Gastrocnemius medialis (tissue), 4 donors: ENCODE results near the gene TSPAN9.

Experiments
- CTCF ChIP-seq, 5 experiments: fragments of 450-650 bp in 3 of 5; fragments of 200-600 bp in 2 of 5; sonication (generic) in 2 of 5; IDR thresholded peaks in 4 of 5; conservative IDR thresholded peaks in 1 of 5; 1 replicate in 4 of 5; 2 replicates in 1 of 5; pipeline ENCODE4 v1.5.1; 2016 to 2019; ENCODE audit warnings: antibody characterized with exemption in 5 of 5, mild to moderate bottlenecking in 3 of 5, moderate library complexity in 3 of 5
- POLR2A ChIP-seq, 2 donors: fragments of 450-650 bp; IDR thresholded peaks; one replicate each; pipeline ENCODE4 v1.6.1; 2017; ENCODE audit warnings: antibody characterized with exemption in 2 of 2, mild to moderate bottlenecking in 2 of 2, moderate library complexity in 2 of 2

DNA sequence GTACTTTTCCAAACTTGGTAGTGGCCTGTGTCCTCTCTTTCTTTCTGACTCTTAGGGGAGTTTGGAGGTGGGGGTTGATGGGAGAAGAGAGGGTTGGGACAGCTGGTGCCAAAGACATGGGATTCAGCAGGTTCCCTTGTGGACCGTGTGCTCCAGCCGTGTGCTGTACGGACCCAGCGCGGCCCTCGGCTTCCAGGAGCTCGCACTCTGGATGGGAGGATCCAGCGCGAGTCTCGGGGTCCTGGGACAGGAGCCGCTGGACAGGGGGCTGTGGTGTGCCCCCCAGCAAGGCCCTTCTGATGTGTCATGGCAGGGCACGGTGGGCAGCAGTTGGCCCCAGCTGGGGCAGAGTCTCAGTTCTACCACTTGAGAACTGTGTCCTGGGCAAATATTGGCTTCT lies 45.0 kb upstream of the TSPAN9 start:
- TF ChIP-seq CTCF (IDR thresholded peaks at IDR 0.05 in 4 of 5, conservative IDR thresholded peaks at IDR 0.05 in 1 of 5) (no peak), POLR2A (IDR thresholded peaks at IDR 0.05) (no peak)
